ENCODE results near the gene C2orf76.

The C2orf76 gene

DNA sequence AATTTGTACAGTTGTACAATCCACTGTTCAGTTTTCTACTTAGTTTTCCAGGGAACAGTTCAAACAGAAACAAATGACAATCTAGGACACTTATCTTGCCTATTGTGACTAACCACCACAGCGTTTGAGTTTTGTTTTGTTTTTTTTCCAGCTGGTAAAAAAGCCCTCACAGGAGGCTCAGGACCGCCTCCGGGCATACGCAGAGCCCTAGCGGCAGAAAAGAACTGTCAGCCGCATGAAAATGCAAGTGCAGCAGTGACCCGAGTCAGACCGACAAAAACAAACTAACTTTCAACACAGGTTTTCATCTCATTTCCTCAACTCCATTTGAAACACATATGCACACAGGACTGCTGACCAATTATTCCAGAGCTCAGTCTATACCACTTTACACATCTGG lies 74.4 kb downstream of the C2orf76 start:
- Histone ChIP-seq H3K9me2 (ENCODE audit: low read depth, low read length) (no peaks in the 10 kb centered on the region), H3K9ac (ENCODE audit: low read length) (no peak overlapping the region), H3K4me2 (ENCODE audit: low read length) (no peak overlapping the region), H2AFZ (ENCODE audit: low read length) (no peak overlapping the region), H3K36me3 (ENCODE audit: insufficient read depth, low read length) (no peaks in the 10 kb centered on the region), H3K27ac (ENCODE audit: low read depth, low read length, poor library complexity, severe bottlenecking) (no peak overlapping the region), H3K9me3 (ENCODE audit: low read length) (no peaks in the 10 kb centered on the region), H3F3A (ENCODE audit: insufficient read depth, low read length) (no peaks in the 10 kb centered on the region), H3K79me2 (ENCODE audit: insufficient read depth, low read length) (no peaks in the 10 kb centered on the region), H3K4me3 (ENCODE audit: low read depth, low read length, poor library complexity, severe bottlenecking) (no peak overlapping the region), H3K27me3 (ENCODE audit: insufficient read depth, low read length) (no peaks in the 10 kb centered on the region), H4K20me1 (ENCODE audit: insufficient read depth, low read length) (no peaks in the 10 kb centered on the region), H3K4me1 (ENCODE audit: insufficient read depth, low read length, severe bottlenecking) (no peaks in the 10 kb centered on the region)
- TF ChIP-seq, protein P1, sequence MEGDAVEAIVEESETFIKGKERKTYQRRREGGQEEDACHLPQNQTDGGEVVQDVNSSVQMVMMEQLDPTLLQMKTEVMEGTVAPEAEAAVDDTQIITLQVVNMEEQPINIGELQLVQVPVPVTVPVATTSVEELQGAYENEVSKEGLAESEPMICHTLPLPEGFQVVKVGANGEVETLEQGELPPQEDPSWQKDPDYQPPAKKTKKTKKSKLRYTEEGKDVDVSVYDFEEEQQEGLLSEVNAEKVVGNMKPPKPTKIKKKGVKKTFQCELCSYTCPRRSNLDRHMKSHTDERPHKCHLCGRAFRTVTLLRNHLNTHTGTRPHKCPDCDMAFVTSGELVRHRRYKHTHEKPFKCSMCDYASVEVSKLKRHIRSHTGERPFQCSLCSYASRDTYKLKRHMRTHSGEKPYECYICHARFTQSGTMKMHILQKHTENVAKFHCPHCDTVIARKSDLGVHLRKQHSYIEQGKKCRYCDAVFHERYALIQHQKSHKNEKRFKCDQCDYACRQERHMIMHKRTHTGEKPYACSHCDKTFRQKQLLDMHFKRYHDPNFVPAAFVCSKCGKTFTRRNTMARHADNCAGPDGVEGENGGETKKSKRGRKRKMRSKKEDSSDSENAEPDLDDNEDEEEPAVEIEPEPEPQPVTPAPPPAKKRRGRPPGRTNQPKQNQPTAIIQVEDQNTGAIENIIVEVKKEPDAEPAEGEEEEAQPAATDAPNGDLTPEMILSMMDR (IDR thresholded peaks at IDR 0.05; ENCODE audit: low read length): no peak
- no peak for TF ChIP-seq EZH2 (IDR thresholded peaks at IDR 0.05; ENCODE audit: borderline replicate concordance, low read length)

DNA sequence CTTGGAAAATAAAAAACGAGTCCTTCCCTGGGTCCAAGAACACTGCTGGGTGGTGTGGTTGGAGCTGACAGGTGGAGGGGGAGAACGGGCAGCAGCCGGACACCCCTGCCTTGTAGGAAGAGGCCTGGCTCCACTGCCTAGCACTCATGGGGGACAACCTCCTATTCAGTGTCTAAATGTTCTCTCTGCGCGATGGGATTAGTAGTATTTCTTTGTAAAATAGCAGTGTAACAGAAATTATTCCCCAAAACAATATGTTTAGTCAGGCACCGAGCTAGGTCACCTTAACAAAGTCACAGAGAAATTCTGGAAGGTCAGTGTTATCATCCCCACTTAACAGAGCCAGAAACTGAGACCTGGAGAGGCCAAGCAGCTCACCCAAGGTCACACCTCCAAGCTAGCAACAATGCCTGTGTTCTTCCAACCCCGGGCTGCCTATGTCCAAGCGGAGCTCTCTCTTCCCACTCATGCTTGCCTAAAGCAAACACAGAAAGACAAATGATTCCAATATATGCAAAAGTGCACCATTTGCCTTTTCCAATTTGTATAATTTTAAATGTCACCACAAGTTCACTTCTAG lies 75.0 kb downstream of the C2orf76 start:
- H3K36me3 ChIP-seq (ENCODE audit: insufficient read depth, low read length): no peaks in the 10 kb centered on the region
- no peaks in the 10 kb centered on the region for H3K4me1 ChIP-seq (ENCODE audit: insufficient read depth, low read length, severe bottlenecking)
- H3K4me3 ChIP-seq (ENCODE audit: low read depth, low read length, poor library complexity, severe bottlenecking): no peak overlapping the region
- H3K4me2 ChIP-seq (ENCODE audit: low read length): no peak overlapping the region
- H2AFZ ChIP-seq (ENCODE audit: low read length): no peak overlapping the region
- H3K9ac ChIP-seq (ENCODE audit: low read length): no peak overlapping the region
- no peaks in the 10 kb centered on the region for H3F3A ChIP-seq (ENCODE audit: insufficient read depth, low read length)
- no peak for TF ChIP-seq EZH2 (IDR thresholded peaks at IDR 0.05; ENCODE audit: borderline replicate concordance, low read length)
- H3K9me2 ChIP-seq (ENCODE audit: low read depth, low read length): no peaks in the 10 kb centered on the region
- H3K79me2 ChIP-seq (ENCODE audit: insufficient read depth, low read length): no peaks in the 10 kb centered on the region
- H4K20me1 ChIP-seq (ENCODE audit: insufficient read depth, low read length): no peaks in the 10 kb centered on the region
- no peak overlapping the region for H3K27ac ChIP-seq (ENCODE audit: low read depth, low read length, poor library complexity, severe bottlenecking)
- no peaks in the 10 kb centered on the region for H3K9me3 ChIP-seq (ENCODE audit: low read length)
- no peaks in the 10 kb centered on the region for H3K27me3 ChIP-seq (ENCODE audit: insufficient read depth, low read length)

DNA sequence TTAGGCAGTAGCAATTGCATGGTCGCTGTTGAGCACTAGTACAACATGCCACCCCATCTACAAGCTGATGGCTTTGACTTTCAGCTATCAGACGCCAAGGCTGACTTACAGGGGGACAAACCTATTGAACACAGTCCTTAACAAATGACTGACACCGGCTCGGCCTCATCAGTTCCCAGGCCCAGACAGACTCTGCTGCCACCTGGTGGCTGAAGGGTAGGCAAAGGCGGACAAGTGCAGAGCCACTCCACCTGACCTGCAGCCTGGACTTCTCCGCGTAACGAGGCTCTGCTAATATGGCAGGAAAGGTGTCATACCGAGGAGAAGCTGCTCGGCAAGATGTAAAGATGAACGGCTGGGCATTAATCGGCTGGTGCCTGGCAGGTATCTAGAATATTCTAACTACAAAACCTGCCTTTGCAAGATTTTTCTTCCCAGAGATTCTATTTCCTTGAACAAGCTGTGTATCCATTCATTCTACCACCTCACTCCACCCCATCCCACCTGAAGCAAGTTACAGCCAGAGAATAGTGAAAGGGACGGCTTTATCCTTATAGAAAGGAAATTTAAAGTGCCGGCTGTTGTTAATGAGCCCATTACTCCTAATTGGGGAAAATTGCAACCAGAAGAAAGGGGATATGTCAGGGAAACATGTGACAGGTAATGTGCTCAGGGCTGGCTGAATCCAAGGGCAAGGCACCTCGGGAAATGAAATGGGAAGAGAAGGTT lies 75.6 kb downstream of the C2orf76 start:
- Histone ChIP-seq H3K9me3 (ENCODE audit: low read length) (no peaks in the 10 kb centered on the region), H3K79me2 (ENCODE audit: insufficient read depth, low read length) (no peaks in the 10 kb centered on the region), H3K9ac (ENCODE audit: low read length) (no peak overlapping the region), H3K36me3 (ENCODE audit: insufficient read depth, low read length) (no peaks in the 10 kb centered on the region), H3K4me3 (ENCODE audit: low read depth, low read length, poor library complexity, severe bottlenecking) (no peak overlapping the region), H3K9me2 (ENCODE audit: low read depth, low read length) (no peaks in the 10 kb centered on the region), H2AFZ (ENCODE audit: low read length) (no peak overlapping the region), H3K27ac (ENCODE audit: low read depth, low read length, poor library complexity, severe bottlenecking) (no peak overlapping the region), H3K4me1 (ENCODE audit: insufficient read depth, low read length, severe bottlenecking) (no peaks in the 10 kb centered on the region), H3K27me3 (ENCODE audit: insufficient read depth, low read length) (no peaks in the 10 kb centered on the region), H3F3A (ENCODE audit: insufficient read depth, low read length) (no peaks in the 10 kb centered on the region), H3K4me2 (ENCODE audit: low read length) (no peak overlapping the region), H4K20me1 (ENCODE audit: insufficient read depth, low read length) (no peaks in the 10 kb centered on the region)
- TF ChIP-seq EZH2 (IDR thresholded peaks at IDR 0.05; ENCODE audit: borderline replicate concordance, low read length): no peak
- TF ChIP-seq, protein P1 (IDR thresholded peaks at IDR 0.05; ENCODE audit: low read length): peak; percentile 84

Measured in OCI-LY1 (cell line).